ENCODE results near the gene OAF.
"Not testable (repeated sequence)": the region's sequence is repeated elsewhere in the genome, so short reads cannot be mapped to it uniquely, and the experiment has no call there.

Gene OAF

DNA sequence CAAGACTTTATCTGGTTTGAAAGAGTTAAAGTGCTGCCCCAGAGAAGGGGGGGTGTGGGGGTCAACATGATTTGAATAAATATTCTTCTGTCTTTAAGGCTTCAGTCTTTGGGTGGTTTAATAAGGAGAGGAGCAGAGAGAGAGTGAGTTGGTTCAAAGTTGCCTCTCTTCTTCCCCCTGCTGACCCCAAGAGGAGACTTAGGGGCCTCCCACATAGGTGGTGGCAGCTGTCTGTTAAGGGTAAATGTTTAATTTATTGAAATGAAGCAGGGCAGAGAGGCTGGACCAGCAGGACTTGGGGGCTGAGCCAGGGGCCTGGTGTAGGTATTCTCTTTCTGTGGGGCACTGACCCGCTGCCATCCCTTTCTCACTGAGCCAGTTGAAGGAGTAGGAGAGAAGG lies 34.6 kb downstream of the OAF start:
- H3K36me3 ChIP-seq (ENCODE audit: control insufficient read depth in 2 of 2, insufficient read depth in 2 of 2, low read length in 2 of 2) = no peaks in the 10 kb centered on the region
- peaks cover 29 to 38% of the 10 kb centered on the region in 2 donors for H3K27me3 ChIP-seq (ENCODE audit: control insufficient read depth in 1 of 2, insufficient read depth in 2 of 2, low read length in 2 of 2)
- peaks cover 1% of the 10 kb centered on the region for H3K4me1 ChIP-seq (ENCODE audit: control insufficient read depth, insufficient read depth, low read length)

DNA sequence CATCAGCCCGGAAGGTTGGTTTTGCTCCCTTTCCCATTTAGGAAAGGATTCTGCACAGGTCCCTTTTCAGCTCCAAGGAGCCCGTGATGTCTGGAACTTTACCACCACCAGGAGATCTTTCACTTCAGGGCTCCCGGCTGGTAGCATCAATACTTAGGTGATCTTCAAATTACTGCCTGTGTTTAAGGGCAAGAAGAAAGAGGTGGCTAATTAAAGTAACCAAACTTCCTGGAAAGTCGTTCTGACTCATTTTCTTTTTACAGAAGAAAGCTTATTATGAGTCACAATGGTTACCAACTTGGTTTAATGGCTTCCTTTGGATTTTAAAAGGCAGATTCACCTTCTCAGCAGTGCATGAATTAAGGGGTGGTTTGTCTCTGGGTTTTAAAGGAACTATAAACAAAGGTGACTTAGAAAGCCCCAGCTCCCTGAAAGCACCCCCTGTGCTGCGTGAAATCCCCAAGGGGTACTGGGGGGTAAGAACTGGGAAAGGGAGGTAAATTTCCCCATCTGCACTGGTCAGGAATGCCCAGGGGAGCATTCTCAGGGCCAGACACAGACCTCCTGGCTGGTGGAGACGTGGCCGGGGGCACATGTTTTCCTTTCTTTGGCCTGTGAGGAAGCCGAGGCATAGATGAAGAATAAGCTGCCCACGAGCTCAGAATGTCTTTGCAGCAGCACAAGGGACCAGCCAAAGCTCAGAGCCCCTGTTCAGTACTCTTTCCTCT lies 37.9 kb downstream of the OAF start:
- H3K9me3 ChIP-seq (ENCODE audit: control insufficient read depth in 2 of 2, low read length in 2 of 2) = no peaks in the 10 kb centered on the region
- no peak overlapping the region for H3K27ac ChIP-seq (ENCODE audit: low read length)
- no peak overlapping the region for H3K9ac ChIP-seq (ENCODE audit: low read length in 2 of 2)
- no peaks in the 10 kb centered on the region for H3K36me3 ChIP-seq (ENCODE audit: control insufficient read depth in 2 of 2, insufficient read depth in 2 of 2, low read length in 2 of 2)
- H3K27me3 ChIP-seq (ENCODE audit: control insufficient read depth in 1 of 2, insufficient read depth in 2 of 2, low read length in 2 of 2) = peaks cover 16 to 18% of the 10 kb centered on the region in 2 donors
- H3K4me1 ChIP-seq (ENCODE audit: control insufficient read depth, insufficient read depth, low read length) = no peaks in the 10 kb centered on the region
- H3K4me3 ChIP-seq (ENCODE audit: low read length in 2 of 2) = no peak overlapping the region

More for the DNA sequence above, 34.6 kb downstream of the OAF start:
- Histone ChIP-seq H3K4me3 (ENCODE audit: low read length in 2 of 2) (no peak overlapping the region), H3K27ac (ENCODE audit: low read length) (no peak overlapping the region), H3K9ac (ENCODE audit: low read length in 2 of 2) (no peak overlapping the region), H3K9me3 (ENCODE audit: control insufficient read depth in 2 of 2, low read length in 2 of 2) (no peaks in the 10 kb centered on the region)

DNA sequence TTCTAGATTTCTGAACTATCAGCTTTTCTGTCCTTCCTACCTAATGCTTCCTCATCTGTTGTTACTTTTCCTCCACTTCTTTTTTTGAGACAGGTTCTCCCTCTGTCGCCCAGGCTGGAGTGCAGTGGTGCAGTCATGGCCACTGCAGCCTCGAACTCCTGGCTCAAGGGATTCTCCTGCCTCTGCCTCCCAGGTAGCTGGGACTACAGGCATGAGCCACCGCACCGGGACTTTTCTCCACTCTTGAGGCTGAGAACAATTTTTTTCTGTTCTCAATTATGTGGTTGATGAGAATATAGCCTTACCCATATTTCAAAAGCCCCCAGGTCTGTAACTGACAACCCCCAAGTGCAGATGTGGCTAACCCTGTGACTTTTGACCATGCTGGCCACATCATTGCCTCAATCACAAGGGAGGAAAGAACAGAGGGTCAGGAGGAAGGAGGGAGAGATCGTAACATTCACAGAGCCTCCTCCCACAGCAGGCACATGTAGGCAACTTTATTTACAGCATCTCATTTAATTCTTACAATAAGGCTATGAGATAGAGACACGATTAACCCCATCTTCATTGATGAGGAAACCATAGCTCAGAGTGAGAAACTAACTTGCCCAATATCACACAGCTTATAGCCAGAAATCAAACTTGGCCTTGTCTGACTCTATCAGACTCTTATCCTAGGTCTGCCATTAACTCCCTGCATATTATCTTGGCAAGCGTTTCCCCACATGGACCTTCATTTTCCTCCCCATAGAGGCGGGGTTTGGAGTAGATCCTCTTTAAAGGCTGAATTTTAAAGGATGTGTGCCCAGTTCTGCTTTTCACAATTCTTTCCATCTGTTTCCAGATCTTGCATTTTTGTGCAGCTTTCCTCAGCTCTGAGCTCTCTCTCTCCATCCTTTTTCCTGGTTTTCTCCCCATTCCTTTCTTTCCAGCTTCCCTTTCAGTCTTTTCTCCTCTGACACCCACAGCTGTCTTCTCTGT lies 38.7 kb downstream of the OAF start:
- no peak overlapping the region for H3K4me3 ChIP-seq (ENCODE audit: low read length in 2 of 2)
- H3K9ac ChIP-seq (ENCODE audit: low read length in 2 of 2) = no peak overlapping the region
- H3K9me3 ChIP-seq (ENCODE audit: control insufficient read depth in 2 of 2, low read length in 2 of 2) = no peaks in the 10 kb centered on the region
- H3K36me3 ChIP-seq (ENCODE audit: control insufficient read depth in 2 of 2, insufficient read depth in 2 of 2, low read length in 2 of 2) = no peaks in the 10 kb centered on the region
- peaks cover 17 to 23% of the 10 kb centered on the region in 2 donors for H3K27me3 ChIP-seq (ENCODE audit: control insufficient read depth in 1 of 2, insufficient read depth in 2 of 2, low read length in 2 of 2)
- no peaks in the 10 kb centered on the region for H3K4me1 ChIP-seq (ENCODE audit: control insufficient read depth, insufficient read depth, low read length)
- no peak overlapping the region for H3K27ac ChIP-seq (ENCODE audit: low read length)

DNA sequence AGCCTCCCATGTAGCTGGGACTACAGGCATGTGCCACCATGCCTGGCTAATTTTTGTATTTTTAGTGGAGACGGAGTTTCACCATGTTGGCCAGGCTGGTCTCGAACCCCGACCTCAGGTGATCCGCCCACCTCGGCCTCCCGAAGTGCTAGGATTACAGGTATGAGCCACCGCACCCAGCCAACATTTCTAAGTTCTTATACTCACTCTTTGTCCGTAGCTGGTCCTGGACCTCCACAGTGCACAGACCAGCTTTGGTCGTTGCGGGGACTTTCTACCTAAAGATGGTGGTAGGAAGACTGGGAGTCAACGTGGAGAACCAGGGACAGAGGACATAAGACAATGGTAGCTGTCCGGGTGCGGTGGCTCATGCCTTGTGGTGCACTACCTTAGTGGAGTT lies 42.5 kb downstream of the OAF start:
- not testable (repeated sequence) for H3K9ac ChIP-seq (ENCODE audit: low read length in 2 of 2); H3K4me1 ChIP-seq (ENCODE audit: control insufficient read depth, insufficient read depth, low read length)

DNA sequence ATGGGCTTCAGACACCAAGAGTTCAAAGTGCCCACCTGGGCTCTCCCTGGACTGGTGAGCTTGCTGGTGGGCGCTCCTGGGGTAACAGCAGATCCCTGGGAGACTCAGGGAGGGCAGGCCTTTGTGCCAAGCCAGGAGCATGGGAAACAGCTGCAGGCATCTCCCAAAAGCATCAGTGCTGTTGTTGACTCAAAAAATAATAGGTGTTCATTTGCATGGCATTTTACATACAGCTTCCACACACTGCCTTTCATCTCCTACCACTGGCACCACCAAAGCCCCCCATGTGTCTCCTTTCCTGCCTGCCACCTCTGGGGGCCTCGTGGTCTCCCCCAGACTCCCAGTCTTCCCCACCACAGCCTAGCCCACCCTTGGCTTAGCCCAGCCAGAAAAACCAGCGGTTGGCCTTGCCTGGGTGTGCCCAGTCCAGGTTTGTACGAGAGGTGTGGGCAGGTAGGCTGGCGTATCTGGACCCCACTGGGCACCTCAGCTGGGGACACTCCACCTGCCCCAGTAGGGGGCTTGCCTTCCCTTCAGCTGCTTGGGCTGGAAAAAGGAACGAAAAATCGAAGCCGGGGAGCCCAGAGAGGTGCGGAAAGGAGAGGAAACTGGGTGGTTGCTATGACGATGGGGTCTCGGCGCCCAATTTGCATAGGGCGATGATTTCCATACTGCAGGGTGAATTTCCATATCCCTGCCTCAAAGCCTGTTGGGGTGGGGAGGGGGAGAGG lies 44.1 kb downstream of the OAF start:
- no peaks in the 10 kb centered on the region for H3K36me3 ChIP-seq (ENCODE audit: control insufficient read depth in 2 of 2, insufficient read depth in 2 of 2, low read length in 2 of 2)
- H3K27me3 ChIP-seq (ENCODE audit: control insufficient read depth in 1 of 2, insufficient read depth in 2 of 2, low read length in 2 of 2) = peaks cover 34 to 45% of the 10 kb centered on the region in 2 donors
- H3K4me1 ChIP-seq (ENCODE audit: control insufficient read depth, insufficient read depth, low read length) = no peaks in the 10 kb centered on the region
- H3K9me3 ChIP-seq (ENCODE audit: control insufficient read depth in 2 of 2, low read length in 2 of 2) = no peaks in the 10 kb centered on the region
- H3K4me3 ChIP-seq (ENCODE audit: low read length in 2 of 2) = no peak overlapping the region
- H3K9ac ChIP-seq (ENCODE audit: low read length in 2 of 2) = no peak overlapping the region
- no peak overlapping the region for H3K27ac ChIP-seq (ENCODE audit: low read length)

More for the DNA sequence above, 42.5 kb downstream of the OAF start:
- peaks cover 35 to 50% of the 10 kb centered on the region in 2 donors for H3K27me3 ChIP-seq (ENCODE audit: control insufficient read depth in 1 of 2, insufficient read depth in 2 of 2, low read length in 2 of 2)
- H3K9me3 ChIP-seq (ENCODE audit: control insufficient read depth in 2 of 2, low read length in 2 of 2); H3K36me3 ChIP-seq (ENCODE audit: control insufficient read depth in 2 of 2, insufficient read depth in 2 of 2, low read length in 2 of 2); H3K27ac ChIP-seq (ENCODE audit: low read length); H3K4me3 ChIP-seq (ENCODE audit: low read length in 2 of 2): not testable (repeated sequence)

DNA sequence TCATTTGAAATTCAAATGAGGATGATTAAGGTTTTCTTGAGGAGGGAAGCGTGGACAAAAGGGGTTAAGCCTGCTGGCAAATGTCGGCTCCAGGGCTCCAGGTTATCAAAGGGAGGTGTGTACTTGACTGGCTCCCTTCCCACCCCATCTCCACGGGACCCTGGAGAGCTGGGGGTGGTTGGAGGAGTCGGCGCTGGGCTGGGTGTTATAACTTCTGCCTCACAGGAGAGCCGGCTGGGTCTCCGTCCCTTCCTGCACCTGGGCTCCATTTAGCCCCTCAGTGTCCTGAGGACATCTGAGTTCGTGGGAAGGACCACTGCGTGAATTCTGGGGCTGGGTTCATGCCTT lies 44.7 kb downstream of the OAF start:
- Histone ChIP-seq H3K36me3 (ENCODE audit: control insufficient read depth in 2 of 2, insufficient read depth in 2 of 2, low read length in 2 of 2) (no peaks in the 10 kb centered on the region), H3K27ac (ENCODE audit: low read length) (no peak overlapping the region), H3K4me3 (ENCODE audit: low read length in 2 of 2) (no peak overlapping the region), H3K9ac (ENCODE audit: low read length in 2 of 2) (no peak overlapping the region), H3K4me1 (ENCODE audit: control insufficient read depth, insufficient read depth, low read length) (no peaks in the 10 kb centered on the region), H3K9me3 (ENCODE audit: control insufficient read depth in 2 of 2, low read length in 2 of 2) (no peaks in the 10 kb centered on the region), H3K27me3 (ENCODE audit: control insufficient read depth in 1 of 2, insufficient read depth in 2 of 2, low read length in 2 of 2) (peaks cover 34 to 41% of the 10 kb centered on the region in 2 donors)

DNA sequence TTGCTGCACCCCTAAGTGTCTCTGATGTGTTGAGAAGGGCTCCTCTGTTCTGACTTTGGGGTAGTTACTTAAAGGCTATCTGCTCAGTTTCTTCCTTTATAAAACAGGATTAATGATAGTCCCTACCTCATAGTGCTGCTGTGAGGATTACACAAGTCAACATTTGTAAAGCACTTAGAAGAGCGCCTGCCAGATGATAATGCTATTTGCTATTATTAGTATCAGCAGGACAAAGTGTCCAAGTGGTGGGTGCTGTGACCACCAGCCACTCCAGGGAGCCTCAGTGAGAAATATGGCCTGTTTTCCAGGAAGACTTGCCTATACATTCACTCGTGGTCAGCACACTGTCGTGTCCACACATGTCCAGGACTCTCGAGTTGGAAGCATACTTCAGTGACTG lies 45.3 kb downstream of the OAF start:
- Histone ChIP-seq H3K36me3 (ENCODE audit: control insufficient read depth in 2 of 2, insufficient read depth in 2 of 2, low read length in 2 of 2) (no peaks in the 10 kb centered on the region), H3K27ac (ENCODE audit: low read length) (no peak overlapping the region), H3K4me1 (ENCODE audit: control insufficient read depth, insufficient read depth, low read length) (no peaks in the 10 kb centered on the region), H3K27me3 (ENCODE audit: control insufficient read depth in 1 of 2, insufficient read depth in 2 of 2, low read length in 2 of 2) (peaks cover 34 to 41% of the 10 kb centered on the region in 2 donors), H3K9ac (ENCODE audit: low read length in 2 of 2) (no peak overlapping the region), H3K9me3 (ENCODE audit: control insufficient read depth in 2 of 2, low read length in 2 of 2) (no peaks in the 10 kb centered on the region), H3K4me3 (ENCODE audit: low read length in 2 of 2) (no peak overlapping the region)

DNA sequence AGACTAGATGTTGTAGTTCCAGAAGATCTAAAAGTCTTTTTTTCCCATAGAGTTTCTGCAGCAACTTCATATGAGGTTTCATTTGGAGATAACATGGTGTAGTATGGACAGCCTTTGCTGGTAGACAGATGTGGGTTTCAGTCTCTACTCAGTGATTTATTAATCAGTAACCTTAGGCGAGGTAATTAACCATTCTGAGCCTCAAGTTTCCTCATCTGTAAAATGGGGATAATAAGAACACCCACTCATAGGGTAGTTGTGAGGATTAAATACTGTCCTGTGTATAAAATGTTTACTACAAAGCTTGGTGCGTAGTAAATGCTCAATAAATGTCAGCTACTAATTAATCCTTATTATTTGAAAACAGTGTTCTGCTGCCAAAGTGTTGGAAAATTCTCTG lies 45.9 kb downstream of the OAF start:
- no peak overlapping the region for H3K27ac ChIP-seq (ENCODE audit: low read length)
- H3K4me1 ChIP-seq (ENCODE audit: control insufficient read depth, insufficient read depth, low read length) = no peaks in the 10 kb centered on the region
- peaks cover 34 to 41% of the 10 kb centered on the region in 2 donors for H3K27me3 ChIP-seq (ENCODE audit: control insufficient read depth in 1 of 2, insufficient read depth in 2 of 2, low read length in 2 of 2)
- no peaks in the 10 kb centered on the region for H3K9me3 ChIP-seq (ENCODE audit: control insufficient read depth in 2 of 2, low read length in 2 of 2)
- H3K36me3 ChIP-seq (ENCODE audit: control insufficient read depth in 2 of 2, insufficient read depth in 2 of 2, low read length in 2 of 2) = no peaks in the 10 kb centered on the region
- no peak overlapping the region for H3K9ac ChIP-seq (ENCODE audit: low read length in 2 of 2)
- H3K4me3 ChIP-seq (ENCODE audit: low read length in 2 of 2) = no peak overlapping the region

DNA sequence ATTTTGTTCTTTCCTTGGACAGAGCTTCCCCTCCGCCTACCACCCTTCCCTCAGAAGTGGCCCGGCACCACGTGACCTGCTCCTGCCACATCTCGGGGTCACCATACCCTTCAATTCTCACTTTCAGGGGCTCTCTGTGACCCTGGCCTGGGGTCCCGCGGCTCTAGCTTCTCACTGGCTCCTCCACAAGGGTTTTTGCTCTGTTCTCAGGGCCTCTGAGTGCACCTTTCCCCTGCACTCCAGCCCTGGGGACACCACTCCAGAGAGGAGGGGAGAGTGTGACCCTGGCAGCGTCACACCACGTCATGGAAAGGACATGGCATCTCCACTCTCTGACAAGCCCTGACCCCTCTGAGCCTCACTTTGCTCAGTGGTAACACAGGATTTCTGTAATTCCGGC lies 46.5 kb downstream of the OAF start:
- H3K4me1 ChIP-seq (ENCODE audit: control insufficient read depth, insufficient read depth, low read length) = no peaks in the 10 kb centered on the region
- H3K9me3 ChIP-seq (ENCODE audit: control insufficient read depth in 2 of 2, low read length in 2 of 2) = no peaks in the 10 kb centered on the region
- no peaks in the 10 kb centered on the region for H3K36me3 ChIP-seq (ENCODE audit: control insufficient read depth in 2 of 2, insufficient read depth in 2 of 2, low read length in 2 of 2)
- H3K27me3 ChIP-seq (ENCODE audit: control insufficient read depth in 1 of 2, insufficient read depth in 2 of 2, low read length in 2 of 2) = peaks cover 34 to 41% of the 10 kb centered on the region in 2 donors
- no peak overlapping the region for H3K27ac ChIP-seq (ENCODE audit: low read length)
- no peak overlapping the region for H3K9ac ChIP-seq (ENCODE audit: low read length in 2 of 2)
- H3K4me3 ChIP-seq (ENCODE audit: low read length in 2 of 2) = no peak overlapping the region

DNA sequence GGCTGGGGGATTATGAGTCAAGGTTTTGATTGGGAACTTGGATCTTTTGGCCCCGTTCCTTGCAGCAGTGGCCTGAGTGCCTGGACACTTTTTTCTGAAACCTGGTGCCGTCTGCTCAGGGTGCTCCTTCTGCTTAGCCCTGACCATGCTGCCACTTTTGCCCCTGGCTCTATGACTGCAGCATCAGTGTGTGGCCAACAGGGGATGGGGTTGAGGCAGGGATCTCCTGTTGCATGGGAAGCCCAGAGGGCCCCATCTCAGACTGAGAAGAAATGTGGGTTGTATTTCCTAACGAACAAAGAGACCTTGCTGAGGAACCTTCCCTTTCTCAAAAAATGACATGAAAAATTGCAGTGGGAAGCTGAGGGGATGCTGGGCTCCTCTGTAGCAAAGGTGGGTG lies 47.8 kb downstream of the OAF start:
- Histone ChIP-seq H3K27me3 (ENCODE audit: control insufficient read depth in 1 of 2, insufficient read depth in 2 of 2, low read length in 2 of 2) (peaks cover 30 to 36% of the 10 kb centered on the region in 2 donors), H3K36me3 (ENCODE audit: control insufficient read depth in 2 of 2, insufficient read depth in 2 of 2, low read length in 2 of 2) (no peaks in the 10 kb centered on the region), H3K9me3 (ENCODE audit: control insufficient read depth in 2 of 2, low read length in 2 of 2) (no peaks in the 10 kb centered on the region), H3K4me1 (ENCODE audit: control insufficient read depth, insufficient read depth, low read length) (no peaks in the 10 kb centered on the region), H3K4me3 (ENCODE audit: low read length in 2 of 2) (no peak overlapping the region), H3K27ac (ENCODE audit: low read length) (no peak overlapping the region), H3K9ac (ENCODE audit: low read length in 2 of 2) (no peak overlapping the region)

Data from stomach smooth muscle (tissue), 2 donors.